OCI-LY1 (cell line): Measurements from ENCODE around the gene SLX4.

Experiments
- CTCF ChIP-seq: fragments of 200-600 bp; sonication (generic), shearing (Covaris generic); IDR thresholded peaks from 2 replicates; pipeline ENCODE4 v1.5.1; 2017; ENCODE audit warnings: mild to moderate bottlenecking, antibody characterized with exemption, low read length, moderate library complexity, mixed read lengths
- EZH2 ChIP-seq: fragments of 200-600 bp; sonication (generic), shearing (Covaris generic); IDR thresholded peaks from 2 replicates; pipeline ENCODE4 v1.8.0; 2017; ENCODE audit warnings: borderline replicate concordance, mixed run types, mild to moderate bottlenecking, antibody characterized with exemption, low read length, moderate library complexity, mixed read lengths

DNA sequence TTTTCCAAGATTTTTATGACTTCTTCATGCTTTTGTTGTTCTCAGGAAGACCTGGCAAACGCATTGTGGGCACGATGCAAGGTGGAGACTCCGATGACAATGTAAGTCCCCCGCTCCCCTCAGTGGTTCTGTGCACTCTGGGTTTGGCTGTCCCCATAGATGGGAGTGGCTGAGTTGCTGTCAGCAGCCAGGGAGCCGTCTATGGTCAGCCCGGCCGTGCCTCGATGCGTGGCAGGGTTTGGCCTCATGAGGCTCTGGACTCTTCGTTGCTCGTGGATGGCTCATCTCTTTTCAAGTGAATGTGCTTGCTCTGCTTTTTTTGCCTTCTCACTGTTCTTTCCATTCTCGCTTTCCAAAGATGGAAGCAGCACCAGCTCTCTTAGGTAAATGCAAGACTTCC lies 78.7 kb downstream of the SLX4 start:
- TF ChIP-seq CTCF, result no peak
- TF ChIP-seq EZH2, result no peak
